UCSD-AML1 (cell line): Measurements from ENCODE around the gene SLC12A7.

Source experiments
- DNase-seq: peaks from one replicate; lab custom pipeline; 2025; ENCODE audit not compliant: unreplicated experiment; lab: John Stamatoyannopoulos, UW

The SLC12A7 gene

GRCh38 chr5:1054018-1054798, 57.7 kb downstream of the SLC12A7 start:
- DNase-seq: no peak

GRCh38 chr5:1053391-1054017, 58.4 kb downstream of the SLC12A7 start:
- DNase-seq: no peak

DNA sequence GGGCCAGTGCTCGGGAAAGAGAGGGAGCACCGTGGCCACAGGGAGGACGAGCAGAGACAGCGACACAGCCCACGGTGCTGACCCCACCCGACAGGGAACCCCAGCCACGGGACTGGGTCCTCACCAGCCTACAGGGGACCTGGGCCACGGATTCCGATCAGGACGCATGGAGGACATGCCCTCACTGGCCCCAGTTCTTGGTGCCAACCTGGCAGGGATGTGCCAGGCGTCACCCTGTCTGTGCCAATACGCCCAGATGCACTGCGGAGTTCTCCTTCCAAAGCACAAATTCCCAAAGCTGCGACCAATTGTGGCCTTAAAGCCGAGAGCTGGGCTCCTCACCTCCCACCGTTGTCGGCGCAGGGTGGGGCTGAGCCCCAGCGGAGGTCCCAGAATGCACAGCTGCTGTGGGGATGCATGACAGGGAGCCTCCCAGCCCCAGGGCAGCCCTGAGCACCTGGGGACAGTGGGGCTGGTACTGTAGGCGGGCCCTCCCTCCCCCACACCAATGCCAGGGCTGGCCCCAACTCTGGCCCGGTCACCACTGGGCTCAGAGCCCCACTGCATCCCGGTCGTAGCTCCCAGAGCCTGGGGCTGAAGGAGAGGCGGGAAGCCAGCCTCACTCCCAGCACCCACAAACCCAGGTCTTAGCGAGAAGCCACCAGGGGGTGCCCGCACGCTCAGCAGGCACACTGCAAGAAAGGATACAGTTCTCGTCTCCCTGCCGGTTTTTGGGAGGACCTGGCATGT, 59.0 kb downstream of the SLC12A7 start:
- DNase-seq: no peak

- DNase-seq: no peak
These were observed 59.8 kb downstream of the SLC12A7 start for GRCh38 chr5:1052076-1052475.

- no peak for DNase-seq
These were observed 60.5 kb downstream of the SLC12A7 start for GRCh38 chr5:1051366-1051720.

DNA sequence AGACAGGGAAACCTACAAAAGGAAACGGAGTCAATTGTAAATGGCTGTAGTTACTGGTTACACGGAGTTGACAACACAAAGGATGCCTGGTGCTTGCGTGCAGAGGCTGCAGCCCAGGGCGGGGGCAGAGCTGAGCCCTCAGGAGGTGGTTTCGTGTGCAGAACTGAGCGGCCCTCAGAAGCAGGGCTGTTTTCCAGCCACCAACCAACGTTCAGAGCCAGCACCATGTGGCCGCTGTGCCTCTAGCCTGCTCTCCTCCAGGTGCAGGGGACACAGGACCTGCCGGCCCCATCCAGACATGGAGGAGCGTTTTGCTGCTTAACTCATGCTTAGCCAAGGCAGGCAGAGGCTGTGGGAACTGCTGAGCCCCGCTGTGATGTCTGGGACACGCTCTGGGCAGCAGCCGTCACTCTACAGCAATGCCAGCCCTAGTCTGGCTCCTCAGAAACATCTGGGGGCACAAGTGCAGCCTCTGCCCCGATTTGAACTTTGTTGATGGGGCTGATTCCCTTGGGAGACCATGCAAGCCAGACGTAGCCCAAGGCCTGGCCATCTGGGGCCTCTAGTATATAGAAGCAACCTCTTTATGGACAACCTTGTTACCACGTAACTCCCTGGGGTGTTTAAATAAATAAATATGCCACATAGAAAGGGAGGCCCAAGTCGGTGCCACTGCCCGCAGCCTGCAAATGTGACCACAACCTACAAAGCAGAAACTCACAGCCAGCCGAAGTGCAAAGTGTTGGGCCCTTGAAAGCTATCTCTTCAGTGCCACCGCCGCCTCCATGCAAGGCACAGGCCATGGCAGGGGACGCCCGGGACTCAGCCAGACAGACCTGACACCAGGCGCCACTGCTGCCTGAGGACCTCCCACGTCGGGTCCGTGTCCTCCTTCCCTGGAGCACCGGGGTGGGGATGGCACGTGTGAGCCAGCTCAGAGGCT, 61.2 kb downstream of the SLC12A7 start:
- no peak for DNase-seq

GRCh38 chr5:1048861-1049838, 62.7 kb downstream of the SLC12A7 start:
- no peak for DNase-seq

DNA sequence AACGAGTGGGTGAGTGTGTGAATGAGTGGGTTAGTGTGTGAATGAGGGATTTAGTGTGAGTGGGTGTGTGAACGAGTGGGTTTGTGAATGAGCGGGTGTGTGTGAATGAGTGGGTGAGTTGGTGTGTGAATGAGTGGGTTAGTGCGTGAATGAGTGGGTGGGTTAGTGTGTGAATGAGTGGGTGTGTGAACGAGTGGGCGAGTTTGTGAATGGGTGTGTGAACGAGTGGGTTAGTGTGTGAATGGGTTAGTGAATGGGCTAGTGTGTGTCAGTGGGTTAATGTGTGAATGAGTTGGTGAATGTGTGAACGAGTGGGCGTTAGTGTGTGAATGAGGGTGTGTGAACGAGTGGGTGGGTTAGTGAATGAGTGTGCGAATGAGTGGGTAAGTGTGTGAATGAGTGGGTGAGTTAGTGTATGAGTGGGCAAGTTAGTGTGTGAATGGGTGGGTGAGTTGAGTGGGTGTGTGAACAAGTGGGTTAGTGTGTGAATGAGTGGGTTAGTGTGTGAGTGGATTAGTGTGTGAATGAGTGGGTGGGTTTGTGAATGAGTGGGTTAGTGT, 63.6 kb downstream of the SLC12A7 start:
- DNase-seq: no peak

GRCh38 chr5:1047332-1047965, 64.4 kb downstream of the SLC12A7 start:
- no peak for DNase-seq

- no peak for DNase-seq
These were observed 65.8 kb downstream of the SLC12A7 start for GRCh38 chr5:1045960-1046560.

GRCh38 chr5:1044117-1044516, 67.7 kb downstream of the SLC12A7 start:
- DNase-seq: no peak

- DNase-seq: no peak
These were observed 68.5 kb downstream of the SLC12A7 start for GRCh38 chr5:1043327-1043726.

DNA sequence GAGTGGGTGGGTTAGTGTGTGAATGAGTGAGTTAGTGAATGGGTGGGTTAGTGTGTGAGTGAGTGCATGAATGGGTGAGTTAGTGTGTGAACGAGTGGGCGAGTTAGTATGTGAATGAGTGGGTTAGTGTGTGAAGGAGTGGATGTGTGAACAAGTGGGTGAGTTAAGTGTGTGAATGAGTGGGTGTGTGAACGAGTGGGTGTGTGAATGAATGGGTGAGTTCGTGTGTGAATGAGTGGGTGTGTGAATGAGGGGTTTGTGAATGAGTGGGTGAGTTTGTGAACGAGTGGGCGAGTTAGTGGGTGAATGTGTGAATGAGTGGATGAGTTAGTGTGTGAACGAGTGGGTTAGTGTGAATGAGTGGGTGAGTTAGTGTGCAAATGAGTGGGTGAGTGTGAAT, 69.2 kb downstream of the SLC12A7 start:
- no peak for DNase-seq

DNA sequence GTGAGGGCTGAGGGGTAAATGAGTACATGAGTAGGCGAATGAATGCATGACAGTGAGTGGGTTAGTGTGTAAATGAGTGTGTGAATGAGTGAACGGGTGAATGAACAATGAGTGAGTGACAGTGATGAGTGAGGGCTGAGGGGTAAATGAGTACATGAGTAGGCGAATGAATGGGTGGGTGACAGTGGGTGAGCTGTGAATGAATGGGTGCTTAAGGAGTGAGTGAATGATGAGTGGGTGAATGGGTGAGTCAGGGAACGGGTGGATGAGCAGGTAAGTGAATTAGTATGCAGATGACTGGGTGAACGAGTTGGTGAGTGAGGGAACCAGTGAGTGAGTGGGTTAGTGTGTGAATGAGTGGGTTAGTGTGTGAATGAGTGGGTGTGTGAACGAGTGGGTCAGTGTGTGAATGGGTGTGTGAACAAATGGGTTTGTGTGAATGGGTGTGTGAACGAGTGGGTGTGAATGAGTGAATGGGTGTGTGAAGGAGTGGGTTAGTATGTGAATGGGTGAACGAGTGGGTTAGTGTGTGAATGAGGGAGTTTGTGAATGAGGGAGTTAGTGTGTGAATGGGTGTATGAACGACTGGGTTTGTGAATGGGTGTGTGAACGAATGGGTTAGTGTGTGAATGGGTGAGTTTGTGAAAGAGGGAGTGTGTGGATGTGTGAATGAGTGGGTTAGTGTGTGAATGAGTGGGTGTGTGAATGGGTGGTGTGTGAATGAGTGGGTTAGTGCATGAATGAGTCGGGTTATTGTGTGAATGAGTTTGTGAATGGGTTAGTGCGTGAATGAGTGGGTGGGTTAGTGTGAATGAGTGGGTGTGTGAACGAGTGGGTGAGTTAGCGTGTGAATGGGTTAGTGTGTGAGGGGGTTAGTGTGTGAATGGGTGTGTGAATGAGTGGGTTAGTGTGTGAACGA, 70.4 kb downstream of the SLC12A7 start:
- no peak for DNase-seq

- no peak for DNase-seq
These were observed 71.3 kb downstream of the SLC12A7 start for GRCh38 chr5:1040571-1040970.

GRCh38 chr5:1039706-1040260, 72.1 kb downstream of the SLC12A7 start:
- no peak for DNase-seq

GRCh38 chr5:1039210-1039548, 72.7 kb downstream of the SLC12A7 start:
- DNase-seq: no peak
